GM19324 (cell line): Measurements from ENCODE around the gene CUL3.
"Not testable (repeated sequence)": the region's sequence is repeated elsewhere in the genome, so short reads cannot be mapped to it uniquely, and the experiment has no call there.

ENCODE experiments used
- ATAC-seq: cut with Tn5 transposase; IDR thresholded peaks from one replicate; pipeline ENCODE4 v1.9.1; 2021; ENCODE audit warnings: mild to moderate bottlenecking, moderate library complexity; ENCODE audit not compliant: unreplicated experiment, low FRiP score

CUL3 gene

GRCh38 chr2:224485081-224486014, 99.8 kb downstream of the CUL3 start:
- not testable (repeated sequence) for ATAC-seq

GRCh38 chr2:224479826-224480225, 105.3 kb downstream of the CUL3 start:
- ATAC-seq: no peak

- ATAC-seq: no peak
Measured at GRCh38 chr2:224472827-224473226, 112.3 kb downstream of the CUL3 start.

GRCh38 chr2:224472137-224472536, 113.0 kb downstream of the CUL3 start:
- no peak for ATAC-seq

GRCh38 chr2:224469374-224469964, 115.7 kb downstream of the CUL3 start:
- ATAC-seq: no peak

- ATAC-seq: no peak
Measured at GRCh38 chr2:224466304-224466895, 118.8 kb downstream of the CUL3 start.

GRCh38 chr2:224461391-224461790, 123.8 kb downstream of the CUL3 start:
- ATAC-seq: no peak

- ATAC-seq: no peak
Measured at GRCh38 chr2:224457408-224458096, 127.6 kb downstream of the CUL3 start.

GRCh38 chr2:224453892-224454291, 131.3 kb downstream of the CUL3 start:
- no peak for ATAC-seq

- ATAC-seq: no peak
Measured at GRCh38 chr2:224449212-224450147, 135.7 kb downstream of the CUL3 start.

- ATAC-seq: no peak
Measured at GRCh38 chr2:224448236-224448635, 136.9 kb downstream of the CUL3 start.

GRCh38 chr2:224444783-224445182, 140.4 kb downstream of the CUL3 start:
- no peak for ATAC-seq

- ATAC-seq: no peak
Measured at GRCh38 chr2:224444021-224444420, 141.1 kb downstream of the CUL3 start.

- no peak for ATAC-seq
Measured at GRCh38 chr2:224442071-224442967, 142.8 kb downstream of the CUL3 start.

- no peak for ATAC-seq
Measured at GRCh38 chr2:224440988-224441387, 144.2 kb downstream of the CUL3 start.

- no peak for ATAC-seq
Measured at GRCh38 chr2:224438726-224439125, 146.4 kb downstream of the CUL3 start.

- ATAC-seq: no peak
Measured at GRCh38 chr2:224436634-224437033, 148.5 kb downstream of the CUL3 start.

GRCh38 chr2:224434618-224435017, 150.5 kb downstream of the CUL3 start:
- no peak for ATAC-seq

- ATAC-seq: no peak
Measured at GRCh38 chr2:224433442-224433841, 151.7 kb downstream of the CUL3 start.
